Measurements from ENCODE around the gene SLC6A1.

Gene SLC6A1

DNA sequence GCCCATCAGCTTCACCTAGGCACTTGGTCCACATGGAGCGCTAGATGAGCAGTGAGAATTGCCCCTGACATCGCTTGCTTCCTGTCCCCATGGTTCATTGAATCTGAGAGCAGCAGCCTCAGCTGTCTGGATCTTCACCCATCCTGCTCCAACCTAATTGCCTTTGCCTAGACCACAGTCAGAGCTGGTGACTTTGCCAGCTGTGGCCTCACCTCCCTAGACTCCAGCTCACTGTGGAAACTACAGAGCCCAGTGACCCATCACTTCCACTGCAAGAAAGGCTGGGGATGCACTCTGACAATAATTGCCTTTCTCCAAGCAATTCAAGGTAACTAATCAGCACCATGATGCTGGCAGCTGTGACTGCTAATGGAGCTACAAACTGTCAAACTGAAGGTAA is 30.6 kb upstream of the SLC6A1 start:
- DNase-seq (ENCODE audit: extremely low read depth, insufficient read length): no peak
- H3K36me3 ChIP-seq (ENCODE audit: control insufficient read depth, insufficient read depth, low read length): no peaks in the 10 kb centered on the region
- no peak overlapping the region for H3K4me3 ChIP-seq (replicated peaks; ENCODE audit: low read depth, low read length)
- H3K27me3 ChIP-seq (replicated peaks; ENCODE audit: control insufficient read depth, insufficient read depth, low read length): peaks cover 2% of the 10 kb centered on the region; the same call in 1 of the 2 replicates
- TF ChIP-seq, protein P1, sequence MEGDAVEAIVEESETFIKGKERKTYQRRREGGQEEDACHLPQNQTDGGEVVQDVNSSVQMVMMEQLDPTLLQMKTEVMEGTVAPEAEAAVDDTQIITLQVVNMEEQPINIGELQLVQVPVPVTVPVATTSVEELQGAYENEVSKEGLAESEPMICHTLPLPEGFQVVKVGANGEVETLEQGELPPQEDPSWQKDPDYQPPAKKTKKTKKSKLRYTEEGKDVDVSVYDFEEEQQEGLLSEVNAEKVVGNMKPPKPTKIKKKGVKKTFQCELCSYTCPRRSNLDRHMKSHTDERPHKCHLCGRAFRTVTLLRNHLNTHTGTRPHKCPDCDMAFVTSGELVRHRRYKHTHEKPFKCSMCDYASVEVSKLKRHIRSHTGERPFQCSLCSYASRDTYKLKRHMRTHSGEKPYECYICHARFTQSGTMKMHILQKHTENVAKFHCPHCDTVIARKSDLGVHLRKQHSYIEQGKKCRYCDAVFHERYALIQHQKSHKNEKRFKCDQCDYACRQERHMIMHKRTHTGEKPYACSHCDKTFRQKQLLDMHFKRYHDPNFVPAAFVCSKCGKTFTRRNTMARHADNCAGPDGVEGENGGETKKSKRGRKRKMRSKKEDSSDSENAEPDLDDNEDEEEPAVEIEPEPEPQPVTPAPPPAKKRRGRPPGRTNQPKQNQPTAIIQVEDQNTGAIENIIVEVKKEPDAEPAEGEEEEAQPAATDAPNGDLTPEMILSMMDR (IDR thresholded peaks at IDR 0.05; ENCODE audit: insufficient read depth, low read length, poor library complexity, severe bottlenecking): no peak

DNA sequence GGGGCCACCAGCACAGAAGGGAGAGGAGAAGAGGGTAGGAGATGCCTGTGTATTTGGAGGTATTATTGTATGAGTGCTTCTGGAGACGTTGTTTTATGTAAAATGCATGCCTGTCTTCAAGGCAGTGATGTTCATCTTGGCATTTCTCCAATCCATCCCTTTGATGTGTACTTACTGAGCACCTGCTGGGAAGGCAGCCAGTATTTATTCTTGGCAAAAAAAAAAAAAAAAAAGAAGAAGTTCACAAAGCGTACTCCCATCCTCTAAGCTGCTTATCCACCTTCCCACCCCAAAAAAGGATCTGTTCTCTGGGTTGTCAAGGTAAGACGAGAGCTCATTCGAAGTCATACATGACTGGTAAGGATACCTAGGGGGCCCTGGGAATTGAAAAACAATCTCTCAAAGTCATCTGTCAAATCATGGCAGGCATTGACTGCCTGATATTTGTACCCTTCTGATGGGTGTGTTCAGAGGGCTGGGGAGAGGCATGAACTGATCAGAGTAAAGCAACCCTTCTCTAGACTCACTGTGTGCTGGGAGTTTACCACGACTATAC is 30.0 kb upstream of the SLC6A1 start:
- Histone ChIP-seq H3K36me3 (ENCODE audit: control insufficient read depth, insufficient read depth, low read length) (no peaks in the 10 kb centered on the region), H3K4me3 (replicated peaks; ENCODE audit: low read depth, low read length) (no peak overlapping the region), H3K27me3 (replicated peaks; ENCODE audit: control insufficient read depth, insufficient read depth, low read length) (peaks cover 2% of the 10 kb centered on the region; the same call in 1 of the 2 replicates)
- TF ChIP-seq, protein P1 (IDR thresholded peaks at IDR 0.05; ENCODE audit: insufficient read depth, low read length, poor library complexity, severe bottlenecking): no peak
- DNase-seq (ENCODE audit: extremely low read depth, insufficient read length): no peak

DNA sequence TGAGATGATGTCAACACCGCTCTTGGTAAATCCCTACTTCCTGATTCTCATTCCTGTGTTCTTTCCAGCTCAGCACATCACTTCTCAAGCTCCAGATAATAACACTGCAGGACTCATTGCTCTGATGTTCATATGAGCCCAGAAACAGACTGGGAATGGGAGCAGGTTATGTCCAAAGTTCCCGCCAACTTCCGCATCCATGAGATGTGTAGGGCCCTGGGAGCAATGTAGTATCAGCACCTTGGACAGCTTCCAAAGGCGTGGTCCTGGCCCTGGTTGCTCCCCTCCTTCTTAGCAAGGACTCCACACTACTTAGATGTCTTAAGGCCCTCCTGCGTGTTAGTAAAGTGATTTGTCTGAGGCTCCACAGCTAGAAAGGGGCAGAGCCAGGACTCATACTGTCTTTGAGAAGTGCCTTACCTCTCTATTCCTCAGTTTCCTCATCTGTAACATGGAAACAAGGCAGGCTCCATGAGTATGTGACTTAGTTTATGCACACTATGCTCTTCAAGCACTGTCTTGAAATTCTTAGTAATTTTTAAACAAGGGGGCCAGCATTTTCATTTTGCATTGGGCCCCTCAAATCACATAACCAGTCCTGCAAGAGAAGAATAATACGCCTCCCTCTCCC is 27.9 kb upstream of the SLC6A1 start:
- DNase-seq (ENCODE audit: extremely low read depth, insufficient read length): no peak
- Histone ChIP-seq H3K27me3 (replicated peaks; ENCODE audit: control insufficient read depth, insufficient read depth, low read length) (no peaks in the 10 kb centered on the region), H3K36me3 (ENCODE audit: control insufficient read depth, insufficient read depth, low read length) (no peaks in the 10 kb centered on the region), H3K4me3 (replicated peaks; ENCODE audit: low read depth, low read length) (no peak overlapping the region)
- TF ChIP-seq, protein P1 (IDR thresholded peaks at IDR 0.05; ENCODE audit: insufficient read depth, low read length, poor library complexity, severe bottlenecking): no peak

DNA sequence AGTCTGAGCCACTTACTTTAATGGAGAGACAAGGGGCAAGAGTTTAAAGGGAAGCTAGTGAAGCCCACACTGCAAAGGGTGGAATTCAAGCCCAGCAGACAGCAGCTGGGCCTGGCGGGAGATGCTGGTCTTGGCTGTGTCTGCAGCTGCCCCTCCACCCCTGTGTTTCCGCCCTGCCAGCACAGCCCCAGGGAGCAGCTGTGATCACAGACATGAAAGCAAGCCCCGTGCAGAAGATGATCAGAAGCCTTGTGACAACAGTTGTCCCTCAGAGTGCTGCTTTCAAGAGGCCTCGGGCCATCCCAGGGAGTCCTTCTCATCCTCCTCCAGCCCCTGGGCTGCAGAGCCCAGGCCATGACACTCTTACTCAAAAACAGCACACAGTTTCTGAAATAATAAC is 24.1 kb upstream of the SLC6A1 start:
- Histone ChIP-seq H3K27me3 (replicated peaks; ENCODE audit: control insufficient read depth, insufficient read depth, low read length) (no peaks in the 10 kb centered on the region), H3K4me3 (replicated peaks; ENCODE audit: low read depth, low read length) (no peak overlapping the region), H3K36me3 (ENCODE audit: control insufficient read depth, insufficient read depth, low read length) (no peaks in the 10 kb centered on the region)
- TF ChIP-seq, protein P1 (IDR thresholded peaks at IDR 0.05; ENCODE audit: insufficient read depth, low read length, poor library complexity, severe bottlenecking): no peak
- DNase-seq (ENCODE audit: extremely low read depth, insufficient read length): no peak

DNA sequence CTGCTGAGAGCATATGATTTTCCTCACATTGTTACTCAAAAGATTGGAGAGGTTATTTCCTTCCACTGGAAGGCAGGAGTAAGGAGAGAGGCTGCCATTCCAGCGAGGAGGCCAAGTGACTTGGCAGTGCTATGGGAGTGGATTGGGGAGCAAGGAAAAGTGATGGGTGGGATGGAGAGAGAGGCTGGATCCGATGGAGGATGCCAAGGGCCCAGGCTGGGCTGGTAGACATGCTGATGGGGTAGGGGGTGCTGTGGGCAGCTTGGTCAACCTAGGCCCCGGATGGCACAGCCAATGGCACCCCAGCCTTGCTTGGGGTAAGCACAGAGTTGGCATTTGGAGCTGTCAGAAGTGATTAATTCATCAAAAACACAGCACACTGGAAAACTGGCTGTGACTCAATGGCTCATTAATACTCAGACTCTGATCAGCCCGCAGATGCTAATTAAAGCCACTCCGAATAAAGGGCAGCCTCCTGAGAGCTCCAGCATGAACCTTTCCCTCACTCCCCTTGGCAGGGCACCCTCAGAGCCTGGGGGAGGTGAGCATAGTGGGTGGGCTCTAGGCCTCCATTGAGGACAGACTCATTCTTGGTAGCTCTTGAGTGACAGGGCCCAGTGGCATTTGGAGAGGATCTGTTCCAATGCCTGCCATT is 22.1 kb upstream of the SLC6A1 start:
- TF ChIP-seq, protein P1 (IDR thresholded peaks at IDR 0.05; ENCODE audit: insufficient read depth, low read length, poor library complexity, severe bottlenecking): no peak
- H3K4me3 ChIP-seq (replicated peaks; ENCODE audit: low read depth, low read length): no peak overlapping the region
- no peak for DNase-seq (ENCODE audit: extremely low read depth, insufficient read length)
- no peaks in the 10 kb centered on the region for H3K27me3 ChIP-seq (replicated peaks; ENCODE audit: control insufficient read depth, insufficient read depth, low read length)
- no peaks in the 10 kb centered on the region for H3K36me3 ChIP-seq (ENCODE audit: control insufficient read depth, insufficient read depth, low read length)
